HepG2 (cell line): ENCODE results near the gene INTS6L. TPM values are rescaled to one million over a fixed set of nuclear protein-coding genes. Genes with fewer than 3 reads are reported as not detected.
"Not testable (repeated sequence)": the region's sequence is repeated elsewhere in the genome, so short reads cannot be mapped to it uniquely, and the experiment has no call there.

Experiments
- ATAC-seq: fragments of 200-7000 bp; cut with Tn5 transposase; 3 replicates; pipeline ENCODE4 v1.9.1; 2020; ENCODE audit warnings: mild to moderate bottlenecking, moderate library complexity
- BruUV-seq: library from RNA; stranded (reverse); fragments of 400-500 nt; replicated peaks from 2 replicates; lab custom pipeline; 2021; lab: Mats Ljungman, UMichigan
- CTCF ChIA-PET: fragments of 300-600 bp; formaldehyde crosslinking; extraction: SDS; loops from one replicate; lab custom pipeline; 2021; ENCODE audit warnings: low total read pairs, inconsistent platforms, low intra/inter-chr PET ratio; lab: Yijun Ruan, JAX
- POLR2A ChIA-PET: fragments of 350-600 bp; sonication (Branson Sonifier 250); formaldehyde crosslinking; loops from one replicate; lab custom pipeline; 2020; ENCODE audit warnings: antibody characterized with exemption, inconsistent platforms; lab: Yijun Ruan, JAX
- DNase-seq: peaks from one replicate; pipeline ENCODE4 v3.0.0-alpha.2; 2015; ENCODE audit warnings: low spot score
- FAIRE-seq: peaks from 3 replicates; lab custom pipeline; 2011; peaks lifted over from hg19 to GRCh38; lab: Jason Lieb, UNC
- H2AFZ ChIP-seq: one replicate; pipeline ENCODE4 v1.6.1; 2011; ENCODE audit warnings: low read length, inconsistent platforms
- H3K27ac ChIP-seq: fragments of 300-600 bp; 3 replicates; pipeline ENCODE4 v1.8.0; 2011; ENCODE audit warnings: mixed run types, mild to moderate bottlenecking, mixed read lengths, low read length, inconsistent platforms; ENCODE audit not compliant: insufficient read depth; ENCODE audit errors: extremely low read length
- H3K27me3 ChIP-seq, 2 experiments: fragments of 200-600 bp in 1 of 2; 2 replicates in 1 of 2; 3 replicates in 1 of 2; pipeline versions ENCODE4 v1.6.0 to v1.8.0; 2011; ENCODE audit warnings: low read length in 2 of 2, mild to moderate bottlenecking in 2 of 2, moderate library complexity in 2 of 2, inconsistent platforms in 1 of 2; ENCODE audit not compliant: insufficient read depth in 2 of 2, control insufficient read depth in 1 of 2
- H3K36me3 ChIP-seq, 2 experiments: fragments of 200-600 bp in 1 of 2; replicated peaks in 1 of 2; 2 replicates in 1 of 2; 3 replicates in 1 of 2; pipeline versions ENCODE4 v1.5.1 to v1.8.0; 2011; ENCODE audit warnings: low read length in 2 of 2, inconsistent platforms in 1 of 2; ENCODE audit not compliant: insufficient read depth in 2 of 2, control insufficient read depth in 1 of 2
- H3K4me1 ChIP-seq: 2 replicates; pipeline ENCODE4 v1.5.1; 2012; ENCODE audit warnings: low read length, inconsistent platforms; ENCODE audit not compliant: insufficient read depth
- H3K4me2 ChIP-seq: 2 replicates; pipeline ENCODE4 v1.6.0; 2011; ENCODE audit warnings: low read depth, low read length, inconsistent platforms
- H3K4me3 ChIP-seq, 3 experiments: fragments of 200-600 bp in 1 of 3; sonication (generic), shearing (Covaris generic) in 1 of 3; replicated peaks in 1 of 3; 2 replicates each; pipeline ENCODE4 v1.5.1; 2011 to 2016; ENCODE audit warnings: low read length in 3 of 3, inconsistent platforms in 2 of 3, low read depth in 2 of 3, mild to moderate bottlenecking in 2 of 3, control low read depth in 1 of 3, mixed read lengths in 1 of 3; ENCODE audit not compliant: insufficient read depth in 1 of 3
- H3K79me2 ChIP-seq: one replicate; pipeline ENCODE4 v1.6.1; 2011; ENCODE audit warnings: low read length, inconsistent platforms; ENCODE audit not compliant: insufficient read depth
- H3K9ac ChIP-seq: 2 replicates; pipeline ENCODE4 v1.6.0; 2011; ENCODE audit warnings: mild to moderate bottlenecking, low read depth, low read length, inconsistent platforms; ENCODE audit not compliant: insufficient read depth
- H3K9me3 ChIP-seq: 2 replicates; pipeline ENCODE4 v1.5.1; 2012; ENCODE audit warnings: mild to moderate bottlenecking, low read length
- H4K20me1 ChIP-seq: 2 replicates; pipeline ENCODE4 v1.6.0; 2011; ENCODE audit warnings: inconsistent platforms, mild to moderate bottlenecking, low read length, moderate library complexity; ENCODE audit not compliant: insufficient read depth
- NCOA1 ChIP-seq: sonication (generic); formaldehyde crosslinking; IDR thresholded peaks from 2 replicates; pipeline ENCODE4 v1.9.0; 2021; ENCODE audit warnings: missing genetic modification reagents
- SCMH1 ChIP-seq: sonication (generic); formaldehyde crosslinking; IDR thresholded peaks from 2 replicates; pipeline ENCODE4 v1.9.0; 2021; ENCODE audit warnings: missing genetic modification reagents, mild to moderate bottlenecking, borderline replicate concordance
- STAG1 ChIP-seq: sonication (generic); formaldehyde crosslinking; IDR thresholded peaks from 2 replicates; pipeline ENCODE4 v1.4.0; 2020; ENCODE audit warnings: missing genetic modification reagents
- ZNF484 ChIP-seq: sonication (generic); formaldehyde crosslinking; IDR thresholded peaks from 2 replicates; pipeline ENCODE4 v1.5.1; 2020; ENCODE audit warnings: mild to moderate bottlenecking, low read depth, missing genetic modification reagents, borderline replicate concordance
- WGBS: methylation state at CpG from one replicate; pipeline ENCODE4 v1.1.6; 2017; ENCODE audit warnings: low lambda C conversion rate; 5-methylcytosine and 5-hydroxymethylcytosine counted together
- in situ Hi-C: cut with HindIII; loops from 2 replicates; pipeline ENCODE4 v1.10.0; 2017; ENCODE audit warnings: low pct_unique_long_range_greater_than_20kb; ENCODE audit not compliant: extremely low pct_ligation_motif_present
- intact Hi-C: fragments of 100-400 bp; cut with micrococcal nuclease; formaldehyde crosslinking; loops from one replicate; pipeline ENCODE4 v1.10.0; 2022; ENCODE audit not compliant: unreplicated experiment
- polyA plus RNA-seq, 8 experiments: library from polyadenylated mRNA; depleted of rRNA in 3 of 8; stranded (reverse) in 7 of 8; unstranded in 1 of 8; fragments of >200 nt; fragmentation: Illumina TruSeq in 4 of 8; extraction: Trizol in 4 of 8; gene quantifications; 2 replicates each; pipeline versions ENCODE4 v1.2.1 to v1.2.3, GENCODE V29; 2011 to 2016; ENCODE audit warnings: low read depth in 4 of 8, missing spikeins in 1 of 8, mixed read lengths in 1 of 8; ENCODE audit not compliant: insufficient read depth in 1 of 8
- total RNA-seq, 5 experiments: library from RNA; depleted of rRNA; stranded (reverse); fragments of >200 nt; fragmentation: Illumina TruSeq; extraction: Trizol; gene quantifications; 2 replicates each; pipeline ENCODE4 v1.2.3, GENCODE V29; 2016; ENCODE audit warnings: low read depth in 1 of 5

The INTS6L gene
- total and polyA plus RNA-seq, 2 of the 13 experiments (the other 11 are each of a cell fraction or from before 2014, with no cell fraction given), result not detected

GRCh38 chrX:135624408-135625204, 104.1 kb downstream of the INTS6L start:
- WGBS, result 17% methylated on average over 1 of the region's 7 CpGs
- H3K79me2 ChIP-seq, in situ Hi-C loops, H3K4me1 ChIP-seq, H3K4me2 ChIP-seq, H3K27ac ChIP-seq, H3K36me3 ChIP-seq, CTCF ChIA-PET, H3K27me3 ChIP-seq, BruUV-seq, ATAC-seq, H3K9me3 ChIP-seq, H4K20me1 ChIP-seq, H3K4me3 ChIP-seq, POLR2A ChIA-PET, DNase-seq, H2AFZ ChIP-seq, H3K9ac ChIP-seq, FAIRE-seq: not testable (repeated sequence)
- intact Hi-C loops, result loop anchor here (5.0 kb wide), 1 partner anchor 308 kb away; no protein-coding TSS in a partner anchor

- intact Hi-C loops, result loop anchor here (5.0 kb wide), 1 partner anchor 306 kb away; no protein-coding TSS in a partner anchor
- H3K4me3 ChIP-seq, result no peak overlapping the region
- no peaks in the 10 kb centered on the region for H3K79me2 ChIP-seq
- FAIRE-seq (no peak), ATAC-seq (no peak), DNase-seq (peak; percentile 1)
- no peak overlapping the region for H3K4me2 ChIP-seq
- H4K20me1 ChIP-seq, result no peaks in the 10 kb centered on the region
- ChIA-PET POLR2A (no interaction called here), CTCF (no interaction called here)
- H3K4me1 ChIP-seq, result no peaks in the 10 kb centered on the region
- 62% methylated on average over 5 of the region's 6 CpGs for WGBS
- H3K27me3 ChIP-seq, result no peaks in the 10 kb centered on the region
- no peak overlapping the region for H3K9ac ChIP-seq
- no peaks in the 10 kb centered on the region for H3K36me3 ChIP-seq
- no peaks in the 10 kb centered on the region for H3K9me3 ChIP-seq
- H3K27ac ChIP-seq, result no peak overlapping the region
- H2AFZ ChIP-seq, result no peak overlapping the region
- in situ Hi-C loops, result no loop called here
- BruUV-seq, result no TSS peak
- TF ChIP-seq NCOA1 (CRISPR knock-in tag) (no peak), STAG1 (peak; percentile 21; the same call in 1 of the 2 replicates), SCMH1 (CRISPR knock-in tag) (no peak), ZNF484 (CRISPR knock-in tag) (no peak)
- TF ChIP-seq, all 625 proteins: peak for 1
Observed at GRCh38 chrX:135625995-135626394, 105.5 kb downstream of the INTS6L start.
